HPDE6-E6E7 (cell line): ENCODE results near the gene ARHGAP10.

Experiments
- DNase-seq: peaks from one replicate; pipeline ENCODE4 v3.0.0; 2011; ENCODE audit warnings: missing footprints; ENCODE audit errors: extremely low spot score

The ARHGAP10 gene

DNA sequence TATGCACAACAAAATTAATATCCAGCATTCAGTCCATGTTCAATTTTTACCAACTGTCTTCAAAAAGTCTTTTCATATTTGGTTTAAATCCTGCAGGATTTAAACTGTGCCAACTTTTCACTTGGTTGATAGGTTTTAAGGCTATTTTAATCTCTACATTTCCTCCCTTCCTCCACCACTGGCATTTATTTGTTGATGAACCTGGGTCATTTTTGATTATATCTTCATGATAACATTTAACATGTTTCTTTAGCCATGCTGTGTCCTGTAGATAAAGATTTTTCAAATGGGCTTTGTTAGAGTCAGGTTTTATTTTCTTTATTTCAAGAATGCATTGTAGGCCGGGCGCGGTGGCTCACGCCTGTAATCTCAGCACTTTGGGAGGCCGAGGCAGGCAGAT lies 216.4 kb downstream of the ARHGAP10 start:
- no peak for DNase-seq

DNA sequence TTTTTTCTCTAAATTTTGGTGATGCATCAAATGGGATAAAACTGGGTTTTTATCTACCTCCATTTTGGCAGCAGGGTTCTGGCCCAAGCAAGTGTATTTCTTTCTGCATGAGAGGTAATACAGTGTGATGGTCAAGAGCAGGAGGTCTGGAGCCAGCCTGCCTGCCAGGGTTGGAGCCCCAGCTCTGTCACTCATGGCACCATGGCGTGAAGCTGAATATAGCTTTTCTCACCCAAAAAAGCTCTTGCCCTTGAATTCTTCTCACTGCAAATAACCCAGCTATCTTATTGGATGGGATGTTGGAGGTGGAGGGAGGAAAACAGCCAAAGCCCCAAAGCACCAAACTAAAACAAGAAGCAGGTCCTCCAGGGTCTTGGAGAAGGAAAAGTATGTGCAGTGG lies 218.4 kb downstream of the ARHGAP10 start:
- DNase-seq, result no peak

DNA sequence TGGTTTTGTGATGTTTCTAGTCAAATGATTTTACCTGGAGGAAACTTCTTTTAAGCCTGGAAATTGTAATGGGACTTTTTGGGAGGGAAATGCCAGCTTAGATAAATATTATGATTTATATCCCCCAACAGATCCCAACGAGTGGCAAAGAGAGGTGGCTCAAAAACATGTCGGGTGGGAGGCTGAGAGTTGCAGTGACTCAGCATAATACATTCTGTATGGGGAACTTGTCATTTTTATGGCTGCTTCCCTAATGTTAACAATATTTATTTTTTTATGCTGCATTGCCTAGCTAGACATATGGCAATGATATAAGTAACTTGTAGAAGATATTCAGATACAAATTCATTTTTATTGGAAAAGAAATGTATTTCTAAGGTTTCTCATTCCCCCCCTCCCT lies 219.0 kb downstream of the ARHGAP10 start:
- DNase-seq, result no peak

DNA sequence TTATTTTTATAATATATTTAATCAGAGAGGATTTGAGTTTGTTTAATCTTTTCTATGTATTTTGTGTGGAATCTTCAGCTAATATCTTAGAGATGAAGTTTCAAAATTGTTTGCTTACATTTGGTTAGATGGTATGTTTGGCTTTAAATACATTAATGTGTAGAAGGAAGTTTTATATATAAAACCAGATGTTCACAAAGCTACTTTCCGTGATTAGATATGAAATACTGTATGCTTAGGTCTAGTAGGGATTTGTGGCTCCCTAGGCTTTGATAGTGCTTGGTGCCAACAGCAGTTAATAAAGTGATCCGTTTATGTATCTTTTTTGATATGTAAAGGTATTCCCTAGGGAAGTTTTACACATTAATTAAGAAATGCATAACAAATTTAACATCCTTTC lies 223.0 kb downstream of the ARHGAP10 start:
- DNase-seq, result no peak

DNA sequence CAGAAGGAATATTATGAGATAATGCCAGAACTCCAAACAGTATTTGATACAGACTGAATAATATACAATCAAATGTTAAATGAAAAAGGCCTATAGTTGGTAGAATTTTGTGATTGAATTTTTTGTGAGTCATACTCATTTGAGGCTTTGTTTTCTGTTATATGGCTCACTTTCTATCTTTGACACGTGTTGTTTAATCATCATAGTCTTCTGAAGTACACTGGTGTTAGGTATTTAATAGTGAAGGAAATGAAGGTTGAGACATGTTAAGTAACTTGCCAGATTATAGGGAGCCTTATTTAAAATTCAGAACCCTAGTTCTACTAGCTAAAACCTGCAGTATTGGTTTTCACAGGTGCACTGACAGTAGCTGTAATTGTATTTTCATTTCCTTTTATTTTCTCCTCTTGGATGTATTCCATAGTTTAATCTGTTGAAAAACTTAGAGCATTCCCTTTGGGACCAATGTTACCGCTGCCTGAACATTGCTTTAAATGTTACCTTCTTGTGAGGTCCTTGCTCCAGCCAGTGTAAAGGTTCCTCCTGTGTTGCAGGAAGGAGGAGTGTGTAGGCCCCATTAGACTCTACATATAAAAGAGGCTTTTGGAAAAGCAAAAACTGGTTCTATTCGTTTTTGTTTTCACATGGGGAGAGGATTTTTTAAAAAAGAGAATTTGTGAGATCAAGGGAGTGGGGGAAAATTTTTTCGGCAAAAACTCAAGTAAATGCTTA lies 224.1 kb downstream of the ARHGAP10 start:
- no peak for DNase-seq

DNA sequence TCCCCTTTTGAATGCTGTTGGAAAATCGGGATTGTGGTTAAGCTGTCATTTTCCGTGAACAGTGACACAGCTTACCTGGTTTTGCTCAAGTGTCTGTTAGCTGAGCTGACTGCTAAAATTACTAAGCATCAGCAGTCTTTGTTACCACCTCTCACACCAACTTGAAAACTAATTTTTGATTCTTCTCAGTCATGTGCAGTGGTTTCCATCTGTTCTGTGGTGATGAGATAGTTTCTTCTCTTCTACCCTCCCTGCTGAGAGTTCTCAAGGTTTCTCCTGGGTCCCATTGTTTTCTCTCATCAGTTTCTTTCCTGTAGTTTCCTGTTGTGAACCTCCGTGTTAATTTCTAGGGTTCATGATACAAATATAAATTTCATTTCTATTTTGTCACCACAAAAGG lies 225.6 kb downstream of the ARHGAP10 start:
- DNase-seq, result no peak

DNA sequence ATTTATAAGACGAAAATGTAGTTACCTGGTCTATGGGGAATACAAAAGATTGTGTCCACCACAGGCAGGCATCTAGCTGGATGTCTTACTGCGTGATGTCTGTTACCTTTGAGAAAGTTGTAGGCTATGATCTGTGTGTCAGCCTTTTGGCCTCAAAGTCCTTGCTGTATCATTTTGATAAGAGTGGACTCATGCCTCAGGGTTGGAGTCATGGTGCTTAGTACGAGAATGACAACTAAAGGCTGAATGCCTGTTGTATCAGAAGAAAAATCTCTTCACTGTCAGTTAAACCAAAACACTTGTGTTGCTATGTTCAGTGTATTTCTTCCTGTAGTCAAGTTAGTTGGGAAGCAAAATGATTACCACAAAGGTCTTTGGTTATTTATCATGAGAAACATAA lies 226.2 kb downstream of the ARHGAP10 start:
- no peak for DNase-seq

DNA sequence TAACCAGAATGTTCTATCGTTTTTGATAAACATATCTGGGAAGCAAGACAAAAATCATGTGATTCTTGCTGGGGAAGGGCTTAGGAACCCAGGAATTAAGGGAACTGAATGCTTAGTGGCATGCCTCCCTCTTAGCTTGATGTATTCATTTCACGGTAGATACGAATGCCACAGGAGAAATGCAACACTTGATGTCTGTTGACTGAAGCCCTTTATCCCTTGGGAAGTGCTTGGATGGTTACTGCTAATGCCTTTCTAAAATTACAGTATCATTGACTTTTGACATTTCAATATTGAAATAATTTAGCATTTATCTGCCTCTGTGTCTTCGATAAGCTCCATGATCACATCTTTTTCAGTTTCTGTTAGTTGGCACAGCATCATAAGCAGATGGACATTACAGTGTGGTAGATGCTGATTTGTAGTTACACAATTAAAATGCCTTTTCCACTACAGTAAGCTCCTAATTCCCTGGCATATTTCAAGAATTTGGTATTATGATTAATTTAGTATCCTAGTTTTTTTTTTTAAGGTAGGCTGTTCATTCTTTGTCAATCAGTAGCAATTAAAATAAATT lies 226.7 kb downstream of the ARHGAP10 start:
- no peak for DNase-seq

DNA sequence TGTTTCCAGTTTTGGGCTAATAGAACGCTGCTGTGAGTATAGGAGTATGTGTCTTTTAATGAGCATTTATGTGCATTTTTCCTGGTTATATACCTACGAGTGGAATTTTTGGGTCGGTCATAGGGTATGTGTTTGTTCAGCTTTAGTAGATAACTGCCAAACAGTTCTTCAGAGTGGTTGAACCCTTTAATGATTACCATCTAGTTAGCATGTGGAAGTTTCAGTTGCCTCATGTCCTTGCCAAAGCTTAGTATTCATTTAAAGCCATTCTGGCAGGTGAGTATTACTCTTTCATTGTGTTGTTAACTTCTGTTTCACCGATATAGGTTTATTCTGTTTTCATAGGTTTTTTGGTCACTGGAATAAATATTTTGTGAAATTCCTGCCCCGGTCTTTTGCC lies 229.1 kb downstream of the ARHGAP10 start:
- DNase-seq, result no peak

DNA sequence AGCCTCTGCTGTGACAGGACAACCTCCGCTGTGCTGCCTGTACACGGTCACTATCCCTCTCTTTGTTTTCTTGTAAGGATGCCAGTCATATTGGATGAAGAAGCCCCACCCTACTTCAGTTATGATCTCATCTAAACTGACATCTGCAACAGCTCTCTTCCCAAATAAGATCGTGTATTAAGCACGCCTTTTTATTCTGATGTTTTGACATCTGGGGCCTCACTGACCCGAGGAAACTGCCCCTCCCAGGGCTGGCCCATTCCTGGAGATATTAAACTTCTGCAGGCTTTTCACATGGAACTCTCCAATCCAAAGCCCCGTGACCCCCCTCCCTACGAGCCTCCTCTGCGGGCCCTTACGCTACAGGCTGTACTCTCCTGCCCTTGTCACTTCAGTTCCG lies 232.0 kb downstream of the ARHGAP10 start:
- DNase-seq, result no peak

DNA sequence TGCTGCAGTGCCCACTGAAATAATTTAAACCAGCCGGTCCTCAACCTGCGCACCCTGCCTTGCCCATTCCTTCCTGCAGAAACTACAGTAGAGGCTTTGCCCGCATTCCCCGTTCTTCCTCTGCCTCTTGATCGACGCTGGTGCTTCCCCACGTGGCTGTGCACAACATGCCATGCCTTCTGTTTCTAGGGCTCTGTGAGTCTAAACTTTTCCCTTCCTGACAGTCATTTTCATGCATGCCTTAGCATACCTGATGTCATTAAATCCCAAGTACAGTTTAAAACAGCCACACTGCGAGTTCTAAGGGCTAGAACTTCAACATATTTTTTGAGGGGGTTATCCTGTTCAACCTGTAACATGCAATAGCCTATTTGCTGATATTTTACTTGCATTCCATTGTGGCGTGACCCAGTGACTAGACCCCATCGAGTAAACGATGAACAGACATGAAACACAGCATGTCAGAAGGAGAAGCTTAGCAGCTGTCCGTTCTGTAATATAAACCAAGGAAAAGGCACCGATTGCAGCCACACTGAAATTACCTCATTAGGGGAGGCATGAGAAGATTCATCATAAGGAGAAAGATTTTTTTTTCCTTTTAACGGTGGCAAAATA lies 232.5 kb downstream of the ARHGAP10 start:
- DNase-seq, result no peak

DNA sequence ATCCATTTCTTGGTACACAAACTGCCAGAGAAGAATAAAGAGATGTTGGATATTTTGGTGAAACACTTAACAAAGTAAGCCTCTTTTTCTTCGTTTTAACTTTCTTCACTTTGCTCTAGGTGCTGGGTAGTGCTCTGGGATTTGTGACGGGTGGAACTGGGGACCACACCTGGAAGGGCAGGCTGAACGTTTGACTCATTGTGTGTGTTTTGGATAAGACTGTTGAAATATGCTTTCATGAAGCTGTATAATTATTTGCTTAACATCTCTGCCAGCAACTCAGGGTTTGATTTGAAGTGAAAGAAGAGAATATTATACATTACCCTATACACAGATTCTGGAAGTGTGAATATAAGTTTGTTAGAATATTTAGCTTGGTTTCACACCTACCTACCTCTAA lies 233.2 kb downstream of the ARHGAP10 start:
- no peak for DNase-seq

DNA sequence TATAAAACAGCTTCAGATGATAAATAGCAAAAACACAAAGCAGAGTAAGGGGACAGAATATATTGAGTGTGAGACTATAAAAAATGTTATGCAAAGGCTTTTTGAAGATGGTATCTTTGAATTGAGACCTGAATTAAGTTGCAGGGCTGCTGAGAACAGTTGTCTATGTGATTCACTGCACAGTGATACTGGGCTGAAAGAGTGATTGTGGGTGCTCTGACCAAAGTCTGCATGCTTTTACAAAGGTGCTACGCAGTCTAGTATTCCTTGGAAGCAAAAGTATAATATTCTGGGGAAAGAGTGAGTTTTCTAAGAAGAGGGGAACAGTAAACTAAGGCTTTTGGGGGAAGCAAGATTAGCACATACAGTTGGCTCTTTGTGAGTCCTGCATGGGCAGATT lies 234.0 kb downstream of the ARHGAP10 start:
- no peak for DNase-seq

DNA sequence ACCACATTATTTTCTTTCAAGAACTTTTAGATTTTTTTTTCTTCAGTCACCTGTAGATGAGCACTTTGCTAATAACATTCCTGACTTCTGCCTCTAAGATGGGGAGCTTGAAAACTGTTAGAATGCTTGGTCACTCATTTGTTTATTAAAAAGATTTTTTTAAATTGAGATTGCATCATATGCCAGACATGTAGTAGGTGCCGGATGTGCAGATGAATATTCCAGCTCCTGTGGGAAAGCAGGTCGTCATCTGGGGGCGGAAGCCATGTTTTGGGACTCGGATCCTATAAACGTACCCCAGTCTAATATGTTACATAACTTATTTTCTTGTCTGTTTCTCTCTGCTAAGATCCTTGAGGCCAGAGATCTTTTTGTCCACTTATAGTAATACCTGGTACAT lies 236.8 kb downstream of the ARHGAP10 start:
- no peak for DNase-seq

DNA sequence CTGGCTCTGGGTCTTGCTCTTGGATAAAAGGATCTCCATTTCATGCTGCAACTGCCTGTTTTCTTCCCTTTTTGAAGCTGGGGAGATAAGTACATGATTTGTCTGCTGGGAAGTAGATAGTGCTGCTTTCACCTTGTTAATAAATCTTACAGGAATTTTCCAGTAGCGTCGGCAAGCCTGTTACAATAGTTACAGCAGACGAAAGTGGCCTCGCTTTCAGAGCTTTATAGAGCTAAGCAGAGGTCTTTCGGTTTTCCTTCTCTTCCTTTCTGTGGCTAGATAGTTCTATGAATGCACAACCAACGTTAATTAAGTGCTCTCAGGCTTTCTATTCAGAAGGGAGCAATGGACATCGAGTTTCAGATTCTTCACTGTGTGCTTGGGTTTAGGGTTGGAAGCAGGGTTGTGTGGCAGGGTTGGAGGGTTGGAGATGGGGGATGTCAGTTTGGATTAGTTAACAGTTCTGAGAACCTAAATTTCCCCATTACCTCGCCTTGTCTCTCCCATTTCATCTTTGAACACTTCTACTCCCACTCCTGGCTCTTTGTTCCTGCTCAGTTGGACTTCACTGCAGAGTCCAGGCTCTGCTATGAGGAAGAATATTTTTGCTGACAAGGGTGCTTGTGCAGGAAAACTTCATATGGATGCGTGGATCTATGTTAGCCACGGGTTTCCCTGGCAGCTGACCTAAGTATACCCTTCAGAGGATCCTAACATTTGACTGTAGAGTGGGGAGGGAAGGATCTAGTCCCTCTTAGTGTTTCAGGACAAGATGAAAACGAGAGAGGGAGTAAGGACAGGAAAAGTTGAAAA lies 237.9 kb downstream of the ARHGAP10 start:
- DNase-seq, result no peak

DNA sequence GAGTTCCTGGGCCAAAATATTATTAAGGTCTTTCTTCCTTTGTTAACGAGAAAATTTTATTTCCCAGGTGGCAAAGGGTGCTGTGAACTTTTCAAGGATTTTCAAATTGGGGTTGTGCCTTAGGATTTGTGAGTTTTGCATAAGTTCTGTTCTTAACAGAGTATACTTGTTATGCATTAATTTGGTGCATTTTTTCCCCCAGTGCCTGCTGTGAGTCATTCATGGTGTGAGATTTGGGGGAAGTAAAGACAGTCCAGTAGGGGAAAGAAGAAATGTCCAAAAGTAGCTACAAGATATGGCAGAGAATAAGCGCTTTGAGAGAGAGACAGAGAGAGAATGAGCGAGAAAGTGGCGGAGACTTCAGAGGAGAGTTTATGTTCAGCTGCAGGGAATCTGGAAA lies 239.2 kb downstream of the ARHGAP10 start:
- no peak for DNase-seq

DNA sequence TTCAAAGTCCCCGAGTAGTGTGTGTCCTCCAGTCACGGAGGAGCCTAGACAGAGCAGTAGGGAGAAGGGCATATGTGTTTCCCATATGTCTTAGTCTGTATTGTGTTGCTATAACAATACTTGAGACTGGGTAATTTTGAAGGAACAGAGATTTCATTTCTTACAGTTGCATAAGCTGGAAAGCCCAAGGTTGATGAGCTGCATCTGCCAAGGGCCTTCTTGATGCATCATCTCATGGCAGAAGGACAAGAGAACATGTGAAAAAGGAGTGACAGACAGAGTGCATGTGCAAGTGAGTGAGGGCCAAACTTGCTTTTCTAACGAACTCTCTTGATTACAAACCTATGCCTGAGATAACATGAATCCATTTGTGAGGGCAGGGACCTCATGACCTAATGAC lies 243.4 kb downstream of the ARHGAP10 start:
- DNase-seq, result no peak

DNA sequence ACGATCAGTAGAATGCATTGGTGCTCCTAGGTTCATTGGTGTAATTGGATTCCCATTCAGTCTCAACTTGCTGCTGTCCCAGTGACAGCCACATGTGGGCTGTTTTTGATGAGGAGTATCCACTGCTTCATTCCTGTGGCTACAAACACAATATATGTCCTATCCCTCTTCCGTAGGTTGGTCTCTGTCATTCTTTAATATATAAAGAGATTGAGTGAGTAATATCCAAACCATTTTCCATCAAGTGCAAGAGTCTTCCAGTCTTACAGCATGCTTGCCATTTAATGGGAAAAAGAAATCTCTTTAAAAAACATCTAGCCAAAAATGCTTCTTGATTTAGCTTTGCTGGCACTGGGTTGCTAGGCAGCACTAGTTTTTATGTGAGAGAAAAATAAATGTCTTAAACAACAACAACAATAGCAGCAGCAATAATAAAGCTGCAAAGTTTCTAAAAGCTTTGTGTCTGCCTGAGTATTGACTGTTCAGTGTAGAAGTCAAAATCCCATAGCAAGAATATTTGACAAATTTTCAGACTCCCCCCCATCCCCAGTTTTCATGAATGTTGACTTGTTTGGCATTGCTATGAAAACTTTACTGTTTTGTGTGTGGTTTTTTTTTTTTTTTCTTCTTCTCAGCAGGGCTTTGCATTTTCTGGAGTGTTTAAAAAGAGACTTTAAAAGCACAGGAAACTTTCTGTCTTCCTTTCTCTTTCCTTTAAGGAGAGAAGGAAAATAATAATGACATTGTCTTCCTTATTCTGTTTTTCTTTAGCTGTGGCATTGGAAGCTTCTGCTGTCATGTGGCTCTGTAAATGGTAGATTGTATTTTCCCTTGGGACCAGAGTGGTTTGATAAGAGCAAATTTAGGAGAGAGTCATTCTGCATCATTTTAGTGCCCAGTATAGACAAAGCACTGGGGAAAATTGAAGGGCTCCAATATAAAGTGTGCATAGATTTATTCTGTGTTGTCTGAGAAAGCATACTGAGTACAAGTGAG lies 244.3 kb downstream of the ARHGAP10 start:
- no peak for DNase-seq

DNA sequence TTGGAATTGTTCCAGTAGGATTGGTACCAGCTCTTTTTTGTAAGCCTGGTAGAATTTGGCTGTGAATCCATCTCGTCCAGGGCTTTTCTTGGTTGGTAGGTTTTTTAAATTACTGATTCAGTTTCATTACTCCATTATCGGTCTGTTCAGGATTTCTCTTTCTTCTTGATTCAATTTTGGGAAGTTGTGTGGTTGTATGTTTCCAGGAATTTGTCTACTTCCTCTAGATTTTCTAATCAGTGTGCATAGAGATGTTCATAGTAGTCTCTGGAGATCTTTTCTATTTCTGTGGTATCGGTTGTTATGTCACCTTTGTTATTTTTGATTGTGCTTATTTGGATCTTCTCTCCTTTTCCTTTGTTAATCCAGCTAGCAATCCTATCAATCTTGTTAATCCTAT lies 248.7 kb downstream of the ARHGAP10 start:
- no peak for DNase-seq

DNA sequence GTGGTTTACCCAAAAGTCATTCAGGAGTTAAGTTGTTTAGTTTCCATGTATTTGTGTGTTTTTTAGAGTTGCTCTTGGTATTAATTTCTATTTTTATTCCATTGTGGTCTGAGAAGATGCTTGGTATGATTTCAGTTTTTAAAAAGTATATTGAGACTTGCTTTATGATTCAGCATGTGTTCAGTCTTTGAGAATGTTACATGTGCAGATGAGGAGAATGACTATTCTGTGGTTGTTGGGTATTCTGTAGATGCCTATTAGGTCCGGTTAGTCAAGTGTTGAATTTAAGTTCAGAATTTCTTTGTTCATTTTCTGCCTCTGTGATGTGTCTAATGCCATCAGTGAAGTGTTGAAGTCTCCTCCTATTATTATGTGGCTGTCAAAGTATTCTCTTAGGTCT lies 249.4 kb downstream of the ARHGAP10 start:
- DNase-seq, result no peak

DNA sequence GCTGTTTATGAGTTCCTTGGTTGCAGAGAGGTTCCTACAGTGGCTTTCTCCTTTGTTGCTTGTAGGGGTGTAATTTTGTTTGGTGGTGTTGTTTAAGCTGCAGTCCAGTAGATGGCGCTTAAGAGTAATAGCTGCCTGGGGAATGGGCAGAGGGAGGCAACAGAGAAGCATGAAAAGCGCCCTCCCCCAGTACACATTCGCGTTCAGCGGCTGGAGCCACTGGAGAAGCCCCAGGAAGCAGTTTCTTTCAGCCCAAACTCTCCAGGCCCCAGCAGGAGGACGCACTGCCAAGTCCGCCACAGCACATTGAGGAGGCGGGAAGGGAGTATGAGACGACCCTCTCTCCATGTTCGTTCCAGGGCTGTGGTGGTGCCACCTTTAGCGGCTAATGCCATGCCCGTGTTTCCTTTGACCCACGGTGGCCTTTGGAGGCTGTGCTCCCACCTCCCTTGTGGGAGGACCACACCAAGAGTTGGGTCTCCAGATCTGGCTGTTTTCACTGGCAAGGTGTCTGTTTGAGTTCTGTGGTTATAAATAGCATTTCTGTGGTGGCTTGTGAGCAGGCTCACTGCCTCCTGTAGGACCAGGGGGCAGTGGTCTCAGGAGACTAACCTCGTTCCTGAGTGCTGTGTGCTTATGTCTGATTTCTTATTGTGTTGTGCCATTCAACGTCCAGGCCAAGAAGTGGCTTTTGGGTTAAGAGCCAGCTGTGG lies 252.3 kb downstream of the ARHGAP10 start:
- peak; percentile 39 for DNase-seq
